CD14-positive monocyte (primary cell): ENCODE results near the gene AKR7A3. TPM values are rescaled to one million over a fixed set of nuclear protein-coding genes. Genes with fewer than 3 reads are reported as not detected.
A peak's percentile ranks its signal among the peaks of the same experiment; 100 is the strongest.
"Not testable (repeated sequence)": the region's sequence is repeated elsewhere in the genome, so short reads cannot be mapped to it uniquely, and the experiment has no call there.

Experiments used
- DNase-seq, 3 donors: peaks; one replicate each; pipeline ENCODE4 v3.0.0-alpha.2; 2011 to 2022
- H2AFZ ChIP-seq: 2 replicates; pipeline ENCODE4 v1.6.0; 2012; ENCODE audit warnings: mild to moderate bottlenecking, low read depth, low read length, inconsistent platforms; ENCODE audit not compliant: insufficient read depth, poor library complexity, severe bottlenecking
- H3K27ac ChIP-seq, 2 donors: 1 replicate in 1 of 2; 2 replicates in 1 of 2; pipeline ENCODE4 v1.5.1; 2012 to 2013; ENCODE audit warnings: low read length in 2 of 2, control low read depth in 1 of 2, inconsistent platforms in 1 of 2, low read depth in 1 of 2, mild to moderate bottlenecking in 1 of 2
- H3K27me3 ChIP-seq, 2 donors: one replicate each; pipeline versions ENCODE4 v1.6.0 to v1.6.1; 2011 to 2013; ENCODE audit warnings: low read length in 2 of 2; ENCODE audit not compliant: control insufficient read depth in 2 of 2, insufficient read depth in 2 of 2
- H3K36me3 ChIP-seq, 2 donors: replicated peaks in 1 of 2; 1 replicate in 1 of 2; 2 replicates in 1 of 2; pipeline versions ENCODE4 v1.5.1 to v1.6.1; 2012 to 2013; ENCODE audit warnings: low read length in 2 of 2, control low read depth in 1 of 2, inconsistent platforms in 1 of 2, mild to moderate bottlenecking in 1 of 2; ENCODE audit not compliant: insufficient read depth in 2 of 2, control insufficient read depth in 1 of 2
- H3K4me1 ChIP-seq, 2 donors: 1 replicate in 1 of 2; 2 replicates in 1 of 2; pipeline versions ENCODE4 v1.5.1 to v1.6.1; 2012 to 2013; ENCODE audit warnings: low read length in 2 of 2, control low read depth in 1 of 2, inconsistent platforms in 1 of 2, mild to moderate bottlenecking in 1 of 2, moderate library complexity in 1 of 2; ENCODE audit not compliant: insufficient read depth in 2 of 2, control insufficient read depth in 1 of 2
- H3K4me2 ChIP-seq: replicated peaks from 2 replicates; pipeline ENCODE3; 2012; ENCODE audit warnings: low read length, moderate library complexity, mild to moderate bottlenecking; ENCODE audit not compliant: poor library complexity, severe bottlenecking; ENCODE audit errors: extremely low read depth
- H3K4me3 ChIP-seq, 3 experiments: fragments of 200-600 bp in 1 of 3; sonication (generic) in 1 of 3; replicated peaks in 1 of 3; 1 replicate in 2 of 3; 2 replicates in 1 of 3; pipeline ENCODE4 v1.5.1; 2011 to 2013; ENCODE audit warnings: low read length in 3 of 3, mild to moderate bottlenecking in 3 of 3, control low read depth in 2 of 3, low read depth in 2 of 3, inconsistent platforms in 1 of 3, moderate library complexity in 1 of 3
- H3K79me2 ChIP-seq: 2 replicates; pipeline ENCODE4 v1.6.0; 2012; ENCODE audit warnings: mild to moderate bottlenecking, control low read depth, inconsistent platforms, low read length, moderate library complexity; ENCODE audit not compliant: insufficient read depth
- H3K9ac ChIP-seq: 2 replicates; pipeline ENCODE4 v1.6.0; 2017; ENCODE audit warnings: low read length, mild to moderate bottlenecking; ENCODE audit not compliant: insufficient read depth, poor library complexity, severe bottlenecking
- H3K9me3 ChIP-seq, 2 donors: replicated peaks in 1 of 2; 1 replicate in 1 of 2; 2 replicates in 1 of 2; pipeline versions ENCODE4 v1.5.1 to v1.6.1; 2012 to 2013; ENCODE audit warnings: low read length in 2 of 2, control low read depth in 1 of 2; ENCODE audit not compliant: control insufficient read depth in 1 of 2, insufficient read depth in 1 of 2
- H4K20me1 ChIP-seq: 2 replicates; pipeline ENCODE4 v1.6.0; 2012; ENCODE audit warnings: mild to moderate bottlenecking, low read length, control low read depth, moderate library complexity; ENCODE audit not compliant: insufficient read depth
- H3K27ac Mint-ChIP-seq, 7 donors: one replicate each; pipeline ENCODE4 v1.8.0; 2020; ENCODE audit warnings: mild to moderate bottlenecking in 7 of 7, mixed read lengths in 7 of 7, moderate library complexity in 6 of 7, inconsistent platforms in 2 of 7
- H3K27me3 Mint-ChIP-seq, 3 donors: one replicate each; pipeline ENCODE4 v1.8.0; 2021 to 2022; ENCODE audit warnings: low read depth in 3 of 3, mild to moderate bottlenecking in 3 of 3, mixed read lengths in 3 of 3, moderate library complexity in 3 of 3, inconsistent platforms in 1 of 3
- H3K36me3 Mint-ChIP-seq, 2 donors: one replicate each; pipeline ENCODE4 v1.8.0; 2020; ENCODE audit warnings: mixed read lengths in 2 of 2, inconsistent platforms in 1 of 2, mild to moderate bottlenecking in 1 of 2
- H3K4me1 Mint-ChIP-seq: one replicate; pipeline ENCODE4 v1.8.0; 2020; ENCODE audit warnings: mild to moderate bottlenecking, mixed read lengths
- H3K4me3 Mint-ChIP-seq, 2 donors: one replicate each; pipeline ENCODE4 v1.8.0; 2020; ENCODE audit warnings: mild to moderate bottlenecking in 2 of 2, mixed read lengths in 2 of 2, moderate library complexity in 1 of 2
- H3K9me3 Mint-ChIP-seq, 7 donors: one replicate each; pipeline ENCODE4 v1.8.0; 2020 to 2022; ENCODE audit warnings: mixed read lengths in 7 of 7, mild to moderate bottlenecking in 6 of 7, moderate library complexity in 6 of 7, inconsistent platforms in 2 of 7
- CTCF ChIP-seq: fragments of 200-600 bp; IDR thresholded peaks from one replicate; pipeline ENCODE4 v1.8.0; 2022; ENCODE audit warnings: antibody characterized with exemption, mild to moderate bottlenecking
- WGBS: methylation state at CpG from one replicate; pipeline ENCODE4 v1.1.5; 2013; ENCODE audit warnings: missing lambda C conversion rate; ENCODE audit not compliant: insufficient coverage; 5-methylcytosine and 5-hydroxymethylcytosine counted together
- intact Hi-C, 2 donors: fragments of 100-400 bp; cut with micrococcal nuclease; formaldehyde crosslinking; loops; one replicate each; pipeline versions ENCODE4 v1.15.0 to v1.15.1; 2023
- polyA plus RNA-seq, 3 donors: library from polyadenylated mRNA; depleted of rRNA in 1 of 3; unstranded in 2 of 3; stranded (reverse) in 1 of 3; fragments of 300-500 nt in 2 of 3; fragments of >200 nt in 1 of 3; fragmentation: Illumina TruSeq in 2 of 3; gene quantifications; 1 replicate in 2 of 3; 2 replicates in 1 of 3; pipeline ENCODE4 v1.2.3, GENCODE V29; 2012 to 2021

AKR7A3 gene
- polyA plus RNA-seq, 3 donors, result 0.15 to 0.56 TPM; not detected in 1

DNA sequence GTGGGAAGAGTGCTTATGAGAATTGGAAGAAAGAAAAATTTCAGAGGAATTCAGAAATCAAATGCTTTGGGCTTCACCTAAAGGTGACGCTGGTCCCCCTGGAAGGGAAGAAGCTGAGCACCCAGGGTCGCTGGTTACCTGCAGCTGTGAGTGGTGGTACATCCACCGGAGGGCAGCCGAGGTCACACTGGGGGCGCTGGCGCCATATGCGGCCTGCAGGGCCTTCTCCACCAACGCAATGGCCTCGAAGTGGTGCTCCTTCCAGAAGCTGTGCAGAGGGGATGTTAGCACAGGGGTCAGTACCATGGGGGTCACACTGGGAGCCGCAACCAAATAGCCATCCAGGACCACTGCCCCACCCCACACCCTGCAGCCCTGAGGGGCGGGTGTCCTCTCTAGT is 17.3 kb upstream of the AKR7A3 start:
- peaks cover 0 to 5% (median 0%) of the 10 kb centered on the region in 7 donors for H3K9me3 Mint-ChIP-seq

GRCh38 chr1:19304081-19304480 is 15.5 kb upstream of the AKR7A3 start:
- H3K9me3 ChIP-seq, H3K79me2 ChIP-seq, intact Hi-C loops, H2AFZ ChIP-seq, H3K27me3 Mint-ChIP-seq, H3K4me1 ChIP-seq, H3K27ac ChIP-seq, H3K9me3 Mint-ChIP-seq, H3K4me1 Mint-ChIP-seq, H4K20me1 ChIP-seq, H3K4me3 ChIP-seq, H3K4me2 ChIP-seq, DNase-seq, H3K4me3 Mint-ChIP-seq, H3K27me3 ChIP-seq, H3K9ac ChIP-seq: not testable (repeated sequence)
- H3K27ac Mint-ChIP-seq, result peak overlapping the region in 1 of 7 donors; percentile 44
- H3K36me3 Mint-ChIP-seq, result peaks cover 57 to 61% of the 10 kb centered on the region in 2 donors
- H3K36me3 ChIP-seq, result peaks cover 37 to 69% of the 10 kb centered on the region in 2 donors
- 98% methylated on average over 7 of the region's 10 CpGs for WGBS

More for the DNA sequence above, 17.3 kb upstream of the AKR7A3 start:
- Histone ChIP-seq H3K36me3 (peaks cover 37 to 69% of the 10 kb centered on the region in 2 donors), H3K79me2 (peaks cover 9% of the 10 kb centered on the region), H3K4me2 (no peak overlapping the region), H3K4me1 (peaks cover 3 to 4% of the 10 kb centered on the region in 2 donors), H3K9me3 (no peaks in the 10 kb centered on the region), H3K27me3 (no peaks in the 10 kb centered on the region), H3K27ac (no peak overlapping the region), H3K4me3 (no peak overlapping the region), H2AFZ (no peak overlapping the region), H3K9ac (no peak overlapping the region), H4K20me1 (no peaks in the 10 kb centered on the region)
- Mint-ChIP-seq H3K4me1 (peaks cover 7% of the 10 kb centered on the region), H3K27ac (no peak overlapping the region), H3K27me3 (peaks cover 0 to 1% (median 0%) of the 10 kb centered on the region in 3 donors), H3K36me3 (peaks cover 57 to 61% of the 10 kb centered on the region in 2 donors), H3K4me3 (no peak overlapping the region)
- intact Hi-C loops, result no loop called here
- no peak for TF ChIP-seq CTCF
- WGBS, result 98% methylated on average over 11 of the region's 11 CpGs
- DNase-seq, result no peak
